GM12891 (cell line): ENCODE results near the gene APC.

Experiments used
- PAX5 ChIP-seq: IDR thresholded peaks from 2 replicates; pipeline ENCODE4 v1.6.1; 2011; ENCODE audit warnings: low read length, moderate library complexity, mild to moderate bottlenecking; ENCODE audit not compliant: insufficient read depth, severe bottlenecking
- POLR2A ChIP-seq: IDR thresholded peaks from 2 replicates; pipeline ENCODE4 v1.6.1; 2011; ENCODE audit warnings: low read depth, low read length, control low read depth
- POLR2AphosphoS5 ChIP-seq: IDR thresholded peaks from 2 replicates; pipeline ENCODE4 v1.6.1; 2011; ENCODE audit warnings: low read depth, low read length, control low read depth
- SPI1 ChIP-seq: IDR thresholded peaks from 2 replicates; pipeline ENCODE4 v1.6.1; 2011; ENCODE audit warnings: low read depth, low read length, control low read depth
- TAF1 ChIP-seq: IDR thresholded peaks from 2 replicates; pipeline ENCODE4 v1.6.1; 2011; ENCODE audit warnings: low read depth, low read length, control low read depth

GRCh38 chr5:112861638-112861985 lies 123.9 kb downstream of the APC start:
- TF ChIP-seq TAF1 (no peak), POLR2A (no peak), POLR2AphosphoS5 (no peak), SPI1 (no peak), PAX5 (no peak)
